HG02885 (cell line): ENCODE results near the gene BRMS1L.
"Not testable (repeated sequence)": the region's sequence is repeated elsewhere in the genome, so short reads cannot be mapped to it uniquely, and the experiment has no call there.

Experiments used
- ATAC-seq: cut with Tn5 transposase; IDR thresholded peaks from one replicate; pipeline ENCODE4 v1.9.1; 2021; ENCODE audit warnings: mild to moderate bottlenecking; ENCODE audit not compliant: unreplicated experiment, poor library complexity

The BRMS1L gene, protein sequence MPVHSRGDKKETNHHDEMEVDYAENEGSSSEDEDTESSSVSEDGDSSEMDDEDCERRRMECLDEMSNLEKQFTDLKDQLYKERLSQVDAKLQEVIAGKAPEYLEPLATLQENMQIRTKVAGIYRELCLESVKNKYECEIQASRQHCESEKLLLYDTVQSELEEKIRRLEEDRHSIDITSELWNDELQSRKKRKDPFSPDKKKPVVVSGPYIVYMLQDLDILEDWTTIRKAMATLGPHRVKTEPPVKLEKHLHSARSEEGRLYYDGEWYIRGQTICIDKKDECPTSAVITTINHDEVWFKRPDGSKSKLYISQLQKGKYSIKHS

DNA sequence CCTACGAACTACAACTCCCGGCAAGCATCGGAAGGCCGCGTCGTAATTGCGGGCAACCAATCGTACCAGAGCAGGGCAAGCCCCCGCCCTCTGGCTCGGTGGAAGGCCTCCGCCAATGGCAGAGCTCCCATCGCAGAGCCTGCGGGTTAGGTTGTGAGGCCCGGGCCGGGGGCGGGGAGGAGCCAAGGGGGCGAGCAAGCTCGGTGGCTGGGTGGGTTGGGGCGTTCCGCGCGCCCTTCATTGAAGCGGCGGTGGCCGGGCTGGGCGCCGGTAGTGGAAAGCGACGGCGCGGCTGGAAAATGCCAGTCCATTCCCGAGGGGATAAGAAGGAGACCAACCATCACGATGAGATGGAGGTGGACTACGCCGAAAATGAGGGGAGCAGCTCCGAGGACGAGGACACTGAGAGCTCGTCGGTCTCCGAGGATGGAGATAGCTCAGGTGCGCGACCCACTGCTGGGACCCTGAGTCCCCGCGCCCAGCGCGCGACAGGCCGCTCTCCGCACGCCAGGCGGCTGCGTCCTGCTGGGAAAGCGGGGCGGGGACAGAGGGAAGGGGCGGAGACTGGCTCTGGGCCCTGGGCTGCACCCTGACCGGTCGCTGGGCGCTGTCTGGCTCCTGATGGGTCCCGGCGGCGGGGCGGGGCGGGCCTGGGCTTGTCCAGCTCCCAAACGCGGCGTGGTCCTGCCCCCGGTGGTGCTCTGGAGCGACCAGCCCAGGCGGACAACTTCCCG lies at the start of gene BRMS1L:
TSS of gene BRMS1L (plus strand) at position 121 of the 734 bp plus-strand sequence. CDS start at position 300, 179 bp downstream.
- ATAC-seq = peak; percentile 96

DNA sequence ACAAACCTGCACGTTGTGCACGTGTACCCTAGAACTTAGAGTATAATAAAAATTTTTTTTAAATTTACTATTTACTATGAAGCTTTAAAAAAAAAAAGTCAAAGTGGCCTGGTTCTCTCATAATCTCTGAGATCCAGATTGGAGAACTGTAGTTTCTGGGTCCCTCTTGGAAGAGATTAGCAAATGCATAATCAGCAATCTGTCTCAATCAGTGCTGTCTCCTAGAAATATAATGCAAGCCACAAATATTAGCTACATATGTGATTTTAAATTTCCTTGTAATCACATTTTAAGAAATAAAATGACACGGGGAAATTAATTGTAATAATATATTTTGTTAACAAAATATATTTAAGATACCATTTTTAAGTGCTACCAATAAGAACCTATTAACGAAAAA lies 49.3 kb upstream of the BRMS1L start:
- ATAC-seq = no peak

DNA sequence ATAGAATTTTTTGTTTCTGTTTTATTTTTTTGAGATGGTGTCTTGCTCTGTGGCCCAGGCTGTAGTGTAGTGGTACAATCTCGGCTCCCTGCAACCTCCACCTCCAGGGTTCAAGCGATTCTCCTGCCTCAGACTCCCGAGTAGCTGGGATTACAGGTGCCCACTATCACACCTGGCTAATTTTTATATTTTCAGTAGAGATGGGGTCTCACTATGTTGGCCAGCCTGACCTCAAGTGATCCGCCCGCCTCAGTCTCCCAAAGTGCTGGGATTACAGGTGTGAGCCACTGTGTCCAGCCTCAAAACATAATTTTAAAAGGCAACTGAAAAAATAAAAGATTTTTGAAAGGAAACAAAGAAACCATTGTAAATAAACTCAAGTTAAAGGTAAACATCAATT lies 48.6 kb upstream of the BRMS1L start:
- not testable (repeated sequence) for ATAC-seq

DNA sequence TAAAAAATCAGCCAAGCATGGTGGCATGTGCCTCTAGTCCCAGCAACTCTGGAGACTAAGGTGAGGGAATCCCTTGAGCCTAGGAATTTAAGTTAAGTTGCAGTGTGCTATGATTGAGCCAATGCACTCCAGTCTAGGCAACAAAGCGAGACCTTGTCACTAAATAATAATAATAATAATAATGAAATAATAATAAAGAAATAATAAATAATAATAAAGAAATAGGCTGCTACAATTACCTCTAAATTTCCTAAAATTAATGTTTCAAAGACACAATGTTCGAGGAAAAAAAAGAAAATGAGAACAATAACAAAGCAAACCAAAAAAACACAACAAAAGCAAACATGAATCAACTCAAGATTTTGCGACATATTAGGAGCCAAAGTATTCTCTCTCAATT lies 46.8 kb upstream of the BRMS1L start:
- ATAC-seq = no peak

DNA sequence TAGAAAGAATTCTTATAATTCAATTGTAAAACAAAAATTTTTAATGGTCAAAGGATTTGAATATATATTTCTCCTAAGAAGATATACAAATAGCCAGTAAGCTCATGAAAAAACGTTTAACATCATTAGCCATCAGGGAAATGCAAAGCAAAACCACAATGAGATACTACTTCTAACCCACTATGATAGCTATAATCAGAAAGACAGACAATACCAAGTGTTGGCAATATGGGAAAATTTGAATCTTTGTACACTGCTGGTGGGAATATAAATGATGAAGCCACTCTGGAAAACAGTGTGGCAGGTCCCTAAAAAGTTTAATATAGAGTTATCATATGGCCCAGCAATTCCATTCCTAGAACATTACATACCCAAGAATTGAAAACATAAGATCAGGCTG lies 42.4 kb upstream of the BRMS1L start:
- no peak for ATAC-seq

DNA sequence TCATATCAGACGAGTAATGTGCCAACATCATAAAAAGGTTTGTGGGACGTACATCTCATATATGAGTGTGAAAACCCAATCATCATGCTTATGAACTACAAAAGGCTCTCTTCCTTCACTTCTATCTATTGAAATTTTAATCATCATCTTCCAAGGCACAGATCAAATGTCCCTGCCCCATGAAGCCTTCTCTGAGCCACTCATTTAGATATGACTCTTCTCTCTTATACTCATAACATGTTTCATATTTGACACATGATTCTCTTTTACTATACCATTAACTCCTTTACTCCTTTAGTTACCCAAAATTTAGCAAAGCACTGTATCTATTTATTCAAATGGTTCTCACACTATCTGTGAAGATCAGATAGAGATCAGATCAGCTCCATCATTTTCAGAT lies 39.3 kb upstream of the BRMS1L start:
- no peak for ATAC-seq

DNA sequence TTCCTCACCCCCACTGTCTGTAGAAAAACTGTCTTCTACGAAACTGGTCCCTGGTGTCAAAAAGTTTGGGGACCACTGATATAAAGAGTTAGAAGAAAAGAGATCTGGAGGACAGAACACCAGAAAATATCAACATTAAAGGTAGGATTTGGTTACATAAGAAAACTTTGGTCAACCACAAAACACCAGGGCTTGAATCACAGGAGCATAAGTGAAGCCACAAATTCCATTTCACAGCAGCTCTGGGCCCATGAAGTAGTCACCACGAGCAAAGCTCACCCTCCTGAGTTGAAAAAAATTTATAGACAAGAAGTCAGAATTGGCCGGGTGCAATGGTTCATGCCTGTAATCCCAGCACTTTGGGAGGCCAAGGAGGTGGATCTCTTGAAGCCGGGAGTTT lies 36.5 kb upstream of the BRMS1L start:
- ATAC-seq = no peak

DNA sequence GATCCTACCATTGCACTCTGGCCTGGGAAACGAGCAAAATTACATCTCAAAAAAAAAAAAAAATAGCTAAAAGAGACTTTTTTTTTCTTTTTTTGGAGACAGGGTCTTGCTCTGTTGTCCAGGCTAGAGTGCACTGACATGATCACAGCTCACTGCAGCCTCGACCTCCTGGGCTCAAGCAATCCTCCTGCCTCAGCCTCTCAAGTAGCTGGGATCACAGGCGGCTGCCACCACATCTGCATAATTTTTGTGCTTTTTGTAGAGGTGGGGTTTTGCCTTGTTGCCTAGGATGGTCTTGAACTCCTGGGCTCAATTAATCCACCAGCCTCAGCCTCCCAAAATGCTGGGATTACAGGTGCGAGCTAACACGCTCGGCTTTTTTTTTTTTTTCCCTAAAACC lies 28.3 kb upstream of the BRMS1L start:
- no peak for ATAC-seq

DNA sequence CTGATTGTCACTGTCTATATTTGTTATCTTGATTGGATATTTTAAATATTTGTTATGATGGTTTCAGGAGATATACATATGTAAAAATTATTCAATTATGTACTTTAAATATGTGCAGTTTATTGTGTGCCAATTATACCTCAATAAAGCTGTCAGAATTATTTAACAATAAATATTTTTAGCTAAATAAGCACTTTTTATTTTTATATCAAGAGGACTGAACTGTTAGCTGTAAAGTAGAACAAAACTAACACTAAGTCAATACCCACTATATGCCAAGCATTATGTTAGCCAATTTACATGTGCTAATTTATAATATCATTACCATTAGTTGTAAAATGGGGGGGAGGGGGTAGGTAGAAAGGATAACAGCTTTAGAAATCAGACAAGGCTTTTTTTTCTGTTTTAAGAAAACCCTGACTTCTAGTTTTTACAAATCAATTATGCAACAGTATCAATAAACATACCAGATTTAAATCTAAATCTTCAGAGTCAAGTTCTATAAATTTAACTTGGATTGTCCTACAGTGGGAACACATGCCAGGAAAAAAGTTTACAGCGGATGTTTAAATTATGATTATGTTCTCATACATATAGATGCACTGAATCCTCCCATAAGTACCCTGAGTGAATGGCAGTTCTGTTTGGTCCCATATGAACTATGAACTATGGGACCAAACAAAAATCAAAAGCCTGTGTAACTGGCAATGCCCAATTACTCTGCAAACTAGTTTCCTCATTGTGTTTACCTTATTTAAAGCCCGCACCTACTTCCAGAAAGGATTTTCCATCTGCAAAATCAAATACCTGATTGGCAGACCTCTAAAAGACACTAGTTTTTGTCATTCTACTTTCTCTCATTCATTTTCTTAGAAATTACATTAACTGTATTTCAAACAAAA lies 19.9 kb upstream of the BRMS1L start:
- ATAC-seq = no peak

DNA sequence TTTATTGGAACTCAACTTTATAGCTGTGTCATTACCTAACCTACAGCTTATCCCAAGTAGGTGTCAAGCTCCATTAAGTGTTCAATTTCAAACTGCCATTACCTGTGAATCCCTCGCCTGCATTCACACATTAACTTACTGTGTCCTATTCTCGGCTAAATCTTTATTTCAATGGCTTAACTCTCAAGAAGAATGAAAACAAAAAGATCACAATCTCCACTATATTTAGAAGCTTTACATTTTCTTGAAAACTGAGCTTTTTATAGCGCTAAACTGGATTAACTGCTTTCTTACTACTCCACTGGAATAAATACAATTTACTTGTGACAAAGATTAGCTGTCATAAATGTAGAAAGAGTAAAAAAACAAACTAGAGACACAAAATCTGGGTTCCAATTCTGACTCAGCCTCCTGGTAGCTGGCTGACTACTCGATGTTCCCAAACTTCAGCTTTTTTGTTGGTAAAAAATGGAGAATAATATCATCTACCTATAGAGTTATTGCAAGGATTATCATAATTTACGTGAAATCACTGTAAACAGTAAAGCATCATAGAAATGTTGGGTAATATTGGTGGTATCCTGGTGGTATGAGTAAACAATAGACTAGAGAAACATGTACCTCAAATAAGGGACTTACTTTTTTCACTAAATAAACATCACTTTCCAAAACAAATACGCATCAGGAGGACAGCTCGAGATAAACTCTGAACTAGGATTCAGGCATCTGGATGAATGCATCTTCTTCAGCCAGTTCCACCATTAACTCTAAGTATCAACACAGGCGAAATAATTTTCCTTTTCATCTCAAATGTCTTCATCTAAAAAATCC lies 18.8 kb upstream of the BRMS1L start:
- ATAC-seq = no peak

DNA sequence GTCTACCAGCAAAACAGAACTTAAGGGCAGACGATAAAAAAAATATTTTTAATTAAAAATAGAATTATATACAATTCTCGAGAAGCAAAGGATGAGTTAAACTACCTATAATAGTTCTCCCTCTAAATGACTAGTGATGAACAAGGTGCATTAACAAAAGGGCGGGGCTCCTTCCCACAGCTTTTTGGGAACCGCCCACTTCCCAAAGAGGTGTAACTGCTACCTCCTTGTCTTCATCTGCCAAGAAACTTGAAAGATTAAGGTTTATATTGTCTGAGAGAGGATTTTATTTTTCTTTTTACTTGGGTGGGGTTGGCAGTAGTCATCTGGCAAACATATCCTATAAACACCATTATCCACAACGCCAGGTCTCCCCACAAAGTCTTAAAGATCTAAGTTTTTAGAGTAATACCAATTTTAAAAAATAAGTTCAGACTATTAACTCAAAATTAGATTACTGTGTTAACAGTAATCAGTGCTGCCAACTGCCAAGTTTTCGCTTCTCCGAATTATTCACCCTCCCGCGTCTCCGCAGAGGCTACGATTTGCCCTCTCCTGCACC lies 18.0 kb upstream of the BRMS1L start:
- no peak for ATAC-seq

DNA sequence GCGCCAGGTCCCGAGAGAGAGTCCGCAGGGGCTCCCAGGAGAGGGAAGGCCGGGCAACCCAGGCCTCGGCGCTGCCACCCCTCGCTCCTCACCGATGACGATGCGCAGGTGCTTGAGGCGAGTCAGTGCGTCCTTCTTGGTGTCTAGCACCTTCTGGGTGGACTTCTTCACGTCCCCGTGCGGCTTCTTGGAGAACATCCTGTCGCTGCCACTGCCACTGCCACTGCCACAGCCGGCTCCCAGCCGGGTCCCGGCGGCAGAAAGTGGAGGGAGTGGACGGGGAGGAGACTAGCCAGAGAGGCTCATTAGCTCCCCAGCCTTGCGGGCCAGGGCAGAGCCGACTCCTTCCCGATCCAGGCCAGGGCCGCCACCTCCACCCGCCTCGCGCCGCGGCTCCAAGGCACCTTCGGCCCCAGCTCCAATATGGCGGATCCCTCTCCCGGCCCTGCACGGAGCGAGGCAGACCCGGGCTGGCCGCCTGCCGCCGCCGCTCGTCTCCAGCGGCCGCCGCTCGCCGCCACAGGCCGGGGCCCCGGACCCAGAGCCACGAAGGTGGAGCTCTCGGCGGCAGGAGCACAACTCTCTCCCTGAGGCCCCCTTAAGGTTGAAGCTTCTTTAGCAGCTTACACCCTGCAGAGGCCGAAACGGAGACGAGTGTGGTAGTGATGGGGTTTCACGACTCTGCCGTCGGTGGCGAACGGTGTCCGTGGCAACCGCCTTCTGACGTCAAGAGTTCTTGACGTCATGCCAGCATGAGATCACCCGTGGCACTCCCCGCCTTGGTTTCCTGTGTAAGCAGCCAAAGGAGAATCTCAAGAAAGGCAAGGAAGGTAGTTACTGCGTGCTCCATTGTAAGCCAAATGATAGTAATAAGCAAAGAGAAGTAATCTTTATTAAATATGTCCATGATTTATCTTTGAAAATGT lies 17.2 kb upstream of the BRMS1L start, which contains the start of gene RALGAPA1:
TSS of gene RALGAPA1 (minus strand) at position 658 of the 926 bp plus-strand sequence. CDS start at position 198, 460 bp downstream.
- peak; percentile 97 for ATAC-seq

DNA sequence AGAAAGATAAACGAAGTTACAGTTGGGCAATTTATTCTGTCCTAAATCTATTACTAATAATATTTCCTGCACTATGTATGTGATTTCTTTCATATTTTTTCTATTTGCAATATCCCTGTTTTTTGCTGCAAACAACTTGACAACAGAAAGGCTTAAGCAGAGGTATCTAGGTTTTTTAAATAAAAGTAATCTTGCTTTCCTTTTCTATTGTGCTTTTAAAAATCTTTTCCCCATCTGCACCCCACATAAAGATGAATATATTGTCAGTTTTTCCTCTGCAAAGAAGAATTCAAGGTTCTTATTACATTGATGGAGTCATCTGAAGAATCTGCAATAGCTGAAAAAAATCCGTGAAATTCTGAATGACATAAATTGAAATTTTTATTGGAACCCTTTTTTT lies 16.5 kb upstream of the BRMS1L start:
- no peak for ATAC-seq

DNA sequence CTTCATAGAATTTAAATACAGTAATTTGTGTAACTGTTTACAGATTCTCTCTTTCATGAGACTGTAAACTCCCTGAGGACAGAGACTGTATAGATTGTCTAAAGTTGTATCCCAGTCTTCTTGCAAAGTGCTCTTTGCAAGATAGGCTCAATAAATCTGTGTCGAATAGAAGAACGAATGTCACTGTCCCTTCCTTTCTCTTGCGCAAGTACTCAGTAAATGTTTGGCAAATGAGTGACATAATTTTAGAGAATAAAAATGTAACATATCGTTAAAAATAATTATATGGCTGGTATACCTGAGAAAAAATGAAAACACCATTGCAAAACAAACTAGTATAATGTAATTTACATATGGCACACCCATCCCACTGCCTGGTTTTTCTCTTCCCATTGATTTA lies 15.2 kb upstream of the BRMS1L start:
- no peak for ATAC-seq

DNA sequence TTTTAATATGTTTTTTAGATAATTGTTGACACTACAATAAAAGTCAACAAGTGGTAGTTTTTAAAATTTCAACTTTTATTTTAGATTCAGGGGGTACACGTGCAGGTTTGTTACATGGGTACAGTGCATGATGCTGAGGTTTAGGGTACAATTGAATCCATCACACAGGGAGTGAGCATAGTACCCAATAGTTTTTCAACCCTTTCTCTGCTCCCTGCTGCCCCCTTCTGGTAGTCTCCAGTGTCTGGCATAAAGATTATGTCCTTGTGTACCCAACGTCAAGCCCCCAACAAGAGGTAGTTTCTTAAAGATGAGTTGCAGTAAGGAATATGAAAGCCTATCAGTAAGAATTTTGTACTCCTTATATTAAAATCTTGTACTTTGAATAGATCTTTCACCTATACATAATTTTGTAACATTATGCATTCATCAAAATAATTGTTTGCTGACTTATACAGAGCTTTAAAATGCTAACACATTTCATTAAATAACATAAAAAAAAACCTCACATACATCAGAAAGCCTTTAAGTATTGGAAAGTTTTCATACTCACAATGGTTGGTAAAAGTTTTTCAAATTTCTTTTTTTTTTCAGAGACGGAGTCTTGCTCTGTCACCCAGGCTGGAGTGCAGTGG lies 11.7 kb upstream of the BRMS1L start:
- ATAC-seq = peak; percentile 89

DNA sequence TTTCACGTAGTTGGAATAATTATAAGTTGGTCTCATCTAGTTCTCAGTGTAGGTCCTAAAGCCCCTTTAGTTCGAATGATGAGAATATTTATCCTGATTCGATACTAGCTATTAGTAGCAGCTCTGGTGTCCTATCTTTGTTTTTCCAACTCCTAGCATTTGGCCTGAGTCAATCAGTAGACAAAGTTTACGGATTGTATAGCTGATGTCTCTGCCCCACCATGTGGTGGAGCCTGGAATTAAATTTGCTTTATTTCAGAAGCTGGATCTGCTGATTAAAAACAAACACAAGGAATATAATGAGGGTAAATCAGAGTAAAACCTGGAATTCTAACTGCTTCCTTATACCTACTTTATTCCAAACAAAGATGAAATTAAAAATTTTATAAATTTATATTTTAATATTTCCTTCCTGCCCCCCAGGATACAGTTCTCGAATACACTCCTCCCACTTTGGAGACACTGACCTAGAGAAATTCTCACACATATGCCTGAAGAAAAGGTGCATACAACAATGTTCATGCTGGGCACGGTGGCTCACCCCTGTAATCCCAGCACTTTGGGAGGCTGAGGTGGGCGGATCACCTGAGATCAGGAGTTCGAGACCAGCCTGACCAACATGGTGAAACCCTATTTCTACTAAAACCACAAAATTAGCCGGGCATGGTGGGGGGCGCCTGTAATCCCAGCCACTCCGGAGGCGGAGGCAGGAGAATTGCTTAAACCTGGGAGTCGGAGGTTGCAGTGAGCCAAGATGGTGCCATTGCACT lies 7.6 kb upstream of the BRMS1L start:
- peak; percentile 48 for ATAC-seq
